Liver (tissue), 9 donors: ENCODE data around the gene CNOT3. TPM values are rescaled to one million over a fixed set of nuclear protein-coding genes. Genes with fewer than 3 reads are reported as not detected.

ENCODE experiments used
- DNase-seq: peaks from one replicate; pipeline ENCODE4 v3.0.0-alpha.2; 2017; ENCODE audit warnings: low spot score
- H3K27ac ChIP-seq, 2 donors: one replicate each; pipeline ENCODE4 v1.7.0; 2013; ENCODE audit warnings: inconsistent platforms in 2 of 2, low read length in 2 of 2, control low read depth in 1 of 2, low read depth in 1 of 2, mild to moderate bottlenecking in 1 of 2
- H3K27me3 ChIP-seq, 4 donors: one replicate each; pipeline versions ENCODE4 v1.6.1 to v1.7.0; 2013; ENCODE audit warnings: low read length in 3 of 4, inconsistent platforms in 1 of 4, mild to moderate bottlenecking in 1 of 4, moderate library complexity in 1 of 4; ENCODE audit not compliant: control insufficient read depth in 4 of 4, insufficient read depth in 4 of 4
- H3K36me3 ChIP-seq, 4 donors: one replicate each; pipeline versions ENCODE4 v1.6.1 to v1.7.0; 2013; ENCODE audit warnings: low read length in 3 of 4, mild to moderate bottlenecking in 3 of 4, low read depth in 1 of 4, moderate library complexity in 1 of 4; ENCODE audit not compliant: control insufficient read depth in 4 of 4, insufficient read depth in 3 of 4
- H3K4me1 ChIP-seq, 4 donors: one replicate each; pipeline versions ENCODE4 v1.6.1 to v1.7.0; 2013; ENCODE audit warnings: low read length in 3 of 4, mild to moderate bottlenecking in 3 of 4, moderate library complexity in 1 of 4; ENCODE audit not compliant: control insufficient read depth in 4 of 4, insufficient read depth in 4 of 4
- H3K4me3 ChIP-seq, 3 donors: one replicate each; pipeline versions ENCODE4 v1.6.1 to v1.7.0; 2013; ENCODE audit warnings: low read length in 3 of 3, control low read depth in 1 of 3, low read depth in 1 of 3, mild to moderate bottlenecking in 1 of 3
- H3K9ac ChIP-seq, 2 donors: one replicate each; pipeline ENCODE4 v1.7.0; 2013; ENCODE audit warnings: low read length in 2 of 2, mild to moderate bottlenecking in 2 of 2, moderate library complexity in 2 of 2, control low read depth in 1 of 2, low read depth in 1 of 2
- H3K9me3 ChIP-seq, 4 donors: one replicate each; pipeline versions ENCODE4 v1.6.1 to v1.7.0; 2013; ENCODE audit warnings: low read length in 3 of 4; ENCODE audit not compliant: control insufficient read depth in 4 of 4
- ATF3 ChIP-seq: IDR thresholded peaks from 2 replicates; pipeline ENCODE4 v1.6.1; 2016; ENCODE audit warnings: antibody characterized with exemption
- CTCF ChIP-seq: fragments of 150-350 bp; IDR thresholded peaks from 2 replicates; pipeline ENCODE4 v1.5.1; 2017; ENCODE audit warnings: improper control_type of control experiment, low read depth, low read length; ENCODE audit not compliant: missing input control
- EGR1 ChIP-seq, 2 donors: IDR thresholded peaks; 2 replicates each; pipeline ENCODE4 v1.6.1; 2016 to 2018; ENCODE audit warnings: antibody characterized with exemption in 2 of 2, low read depth in 2 of 2
- FOXA1 ChIP-seq: IDR thresholded peaks from 2 replicates; pipeline ENCODE4 v1.6.1; 2016; ENCODE audit warnings: antibody characterized with exemption
- FOXA2 ChIP-seq: IDR thresholded peaks from 2 replicates; pipeline ENCODE4 v1.6.1; 2016; ENCODE audit warnings: antibody characterized with exemption
- GABPA ChIP-seq, 2 donors: IDR thresholded peaks in 1 of 2; conservative IDR thresholded peaks in 1 of 2; 2 replicates each; pipeline ENCODE4 v1.6.1; 2016; ENCODE audit warnings: antibody characterized with exemption in 2 of 2, mild to moderate bottlenecking in 1 of 2, moderate library complexity in 1 of 2
- HNF4A ChIP-seq, 2 donors: conservative IDR thresholded peaks; 2 replicates each; pipeline ENCODE4 v1.6.1; 2016; ENCODE audit warnings: antibody characterized with exemption in 2 of 2, mild to moderate bottlenecking in 2 of 2
- HNF4G ChIP-seq: IDR thresholded peaks from 2 replicates; pipeline ENCODE4 v1.6.1; 2016; ENCODE audit warnings: antibody characterized with exemption
- JUND ChIP-seq, 2 donors: IDR thresholded peaks; 2 replicates each; pipeline ENCODE4 v1.6.1; 2016; ENCODE audit warnings: antibody characterized with exemption in 2 of 2
- MAX ChIP-seq: IDR thresholded peaks from 2 replicates; pipeline ENCODE4 v1.6.1; 2016; ENCODE audit warnings: antibody characterized with exemption
- NR2F2 ChIP-seq: IDR thresholded peaks from 2 replicates; pipeline ENCODE4 v1.6.1; 2016; ENCODE audit warnings: antibody characterized with exemption
- RAD21 ChIP-seq, 2 donors: IDR thresholded peaks; 2 replicates each; pipeline ENCODE4 v1.6.1; 2016; ENCODE audit warnings: antibody characterized with exemption in 2 of 2, mild to moderate bottlenecking in 2 of 2
- REST ChIP-seq: IDR thresholded peaks from 2 replicates; pipeline ENCODE4 v1.6.1; 2016; ENCODE audit warnings: antibody characterized with exemption, mild to moderate bottlenecking
- RXRA ChIP-seq, 2 donors: IDR thresholded peaks; 2 replicates each; pipeline ENCODE4 v1.6.1; 2017 to 2018; ENCODE audit warnings: antibody characterized with exemption in 2 of 2, mild to moderate bottlenecking in 1 of 2
- SP1 ChIP-seq: IDR thresholded peaks from 2 replicates; pipeline ENCODE4 v1.6.1; 2018; ENCODE audit warnings: antibody characterized with exemption, mild to moderate bottlenecking
- TAF1 ChIP-seq: conservative IDR thresholded peaks from 2 replicates; pipeline ENCODE4 v1.6.1; 2016; ENCODE audit warnings: antibody characterized with exemption, mild to moderate bottlenecking
- YY1 ChIP-seq: IDR thresholded peaks from 2 replicates; pipeline ENCODE4 v1.6.1; 2016; ENCODE audit warnings: antibody characterized with exemption, mild to moderate bottlenecking
- ZBTB33 ChIP-seq: IDR thresholded peaks from 2 replicates; pipeline ENCODE4 v1.6.1; 2016; ENCODE audit warnings: antibody characterized with exemption
- WGBS: extraction: QIAGEN DNeasy Blood & Tissue Kit; methylation state at CpG from one replicate; pipeline ENCODE4 v1.1.7; 2013; 5-methylcytosine and 5-hydroxymethylcytosine counted together
- polyA plus RNA-seq, 2 donors: library from polyadenylated mRNA; stranded (reverse) in 1 of 2; unstranded in 1 of 2; fragments of 200-250 nt in 1 of 2; fragments of >200 nt in 1 of 2; fragmentation: Nextera tagmentation in 1 of 2; extraction: Ambion mirVana in 1 of 2; gene quantifications; one replicate each; pipeline versions ENCODE4 v1.2.1 to v1.2.3, GENCODE V29; 2013 to 2015
- total RNA-seq, 2 donors: library from RNA; depleted of rRNA; stranded (reverse); fragments of >200 nt; gene quantifications; one replicate each; pipeline ENCODE4 v1.2.3, GENCODE V29; 2014
- donor health status: healthy.
- donor health status: healthy.
- donor health status: healthy.
- donor health status: healthy.
- donor health status: healthy.

Gene CNOT3
- total and polyA plus RNA-seq, 4 donors = 3.7 to 13.0 (median 9.1) TPM

- no peak for DNase-seq
- Histone ChIP-seq H3K9ac (no peak overlapping the region), H3K4me1 (peaks cover 5 to 17% (median 10%) of the 10 kb centered on the region in 4 donors), H3K36me3 (peaks cover 0 to 6% (median 0%) of the 10 kb centered on the region in 4 donors), H3K9me3 (no peaks in the 10 kb centered on the region), H3K27me3 (no peaks in the 10 kb centered on the region), H3K4me3 (no peak overlapping the region), H3K27ac (no peak overlapping the region)
- WGBS = 90% methylated on average over 11 of the region's 11 CpGs
- no peak for TF ChIP-seq FOXA1
- no peak for TF ChIP-seq HNF4A (conservative IDR thresholded peaks at IDR 0.05)
- TF ChIP-seq EGR1 (IDR thresholded peaks at IDR 0.05; ENCODE audit: low read depth in 2 of 2) = no peak
- TF ChIP-seq REST = no peak
- TF ChIP-seq YY1 = no peak
- TF ChIP-seq SP1 = no peak
- no peak for TF ChIP-seq GABPA (IDR thresholded peaks at IDR 0.05 in 1 of 2, conservative IDR thresholded peaks at IDR 0.05 in 1 of 2)
- TF ChIP-seq RAD21 (IDR thresholded peaks at IDR 0.05) = no peak
- no peak for TF ChIP-seq CTCF
- no peak for TF ChIP-seq ATF3
- TF ChIP-seq NR2F2 = no peak
- no peak for TF ChIP-seq ZBTB33
- no peak for TF ChIP-seq FOXA2
- no peak for TF ChIP-seq TAF1
- no peak for TF ChIP-seq HNF4G
- TF ChIP-seq JUND (IDR thresholded peaks at IDR 0.05) = no peak
- no peak for TF ChIP-seq RXRA (IDR thresholded peaks at IDR 0.05)
- no peak for TF ChIP-seq MAX
Observed at GRCh38 chr19:54186934-54187381, 49.4 kb downstream of the CNOT3 start.
